ENCODE results near the gene NRXN3.

- TF ChIP-seq CTCF (conservative IDR thresholded peaks at IDR 0.05; ENCODE audit: low read length), result no peak
- TF ChIP-seq EZH2phosphoT487 (IDR thresholded peaks at IDR 0.05; ENCODE audit: borderline replicate concordance, low read depth, low read length), result no peak
Observed at GRCh38 chr14:79729731-79730130, 1559.6 kb downstream of the NRXN3 start.
